Lung (tissue), 12 donors: Measurements from ENCODE around the gene OTUB2. TPM values are rescaled to one million over a fixed set of nuclear protein-coding genes. Genes with fewer than 3 reads are reported as not detected.

Source experiments
- ATAC-seq: fragments of 200-7000 bp; cut with Tn5 transposase; one replicate; pipeline ENCODE4 v1.9.1; 2020; ENCODE audit warnings: moderate number of reproducible peaks; ENCODE audit not compliant: insufficient read depth, low FRiP score
- DNase-seq, 3 donors: peaks; one replicate each; pipeline ENCODE4 v3.0.0-alpha.2; 2013 to 2017
- H3K27ac ChIP-seq, 2 donors: one replicate each; pipeline ENCODE4 v1.5.1; 2013; ENCODE audit warnings: mild to moderate bottlenecking in 2 of 2, moderate library complexity in 2 of 2, control low read depth in 1 of 2, inconsistent platforms in 1 of 2, low read depth in 1 of 2, low read length in 1 of 2
- H3K27me3 ChIP-seq, 3 donors: one replicate each; pipeline ENCODE4 v1.5.1; 2013; ENCODE audit warnings: low read length in 2 of 3; ENCODE audit not compliant: control insufficient read depth in 3 of 3, insufficient read depth in 3 of 3
- H3K36me3 ChIP-seq, 4 donors: one replicate each; pipeline ENCODE4 v1.5.1; 2013; ENCODE audit warnings: low read length in 4 of 4, mild to moderate bottlenecking in 1 of 4, moderate library complexity in 1 of 4; ENCODE audit not compliant: control insufficient read depth in 4 of 4, insufficient read depth in 4 of 4
- H3K4me1 ChIP-seq, 5 donors: one replicate each; pipeline ENCODE4 v1.5.1; 2013; ENCODE audit warnings: low read length in 5 of 5, mild to moderate bottlenecking in 2 of 5, moderate library complexity in 1 of 5; ENCODE audit not compliant: control insufficient read depth in 5 of 5, insufficient read depth in 5 of 5
- H3K4me3 ChIP-seq: one replicate; pipeline ENCODE4 v1.5.1; 2013; ENCODE audit warnings: mild to moderate bottlenecking, control low read depth, moderate library complexity
- H3K9ac ChIP-seq, 2 donors: one replicate each; pipeline ENCODE4 v1.5.1; 2013; ENCODE audit warnings: low read length in 2 of 2, control low read depth in 1 of 2; ENCODE audit not compliant: insufficient read depth in 1 of 2
- H3K9me3 ChIP-seq, 4 donors: one replicate each; pipeline ENCODE4 v1.5.1; 2013; ENCODE audit warnings: low read length in 3 of 4, mild to moderate bottlenecking in 1 of 4, moderate library complexity in 1 of 4; ENCODE audit not compliant: control insufficient read depth in 4 of 4, insufficient read depth in 3 of 4
- CTCF ChIP-seq: IDR thresholded peaks from 2 replicates; pipeline ENCODE4 v1.5.1; 2012; ENCODE audit warnings: mild to moderate bottlenecking; ENCODE audit errors: control extremely low read depth, extremely low read depth
- WGBS, 2 donors: extraction: QIAGEN DNeasy Blood & Tissue Kit; methylation state at CpG; one replicate each; pipeline ENCODE4 v1.1.7; 2013; 5-methylcytosine and 5-hydroxymethylcytosine counted together
- polyA plus RNA-seq, 2 donors: library from polyadenylated mRNA; stranded (reverse); fragments of 200-250 nt; gene quantifications; one replicate each; pipeline ENCODE4 v1.2.1, GENCODE V29; 2013
- total RNA-seq, 2 donors: library from RNA; depleted of rRNA in 1 of 2; stranded (reverse); fragments of >200 nt in 1 of 2; gene quantifications; one replicate each; pipeline ENCODE4 v1.2.1, GENCODE V29; 2014 to 2021
- donor health status: control.
- donor health status: control.
- donor health status: Bipolar disorder and iron deficiency.
- donor health status: healthy.
- donor health status: DM: yes; HTN: yes; CAD: no.

OTUB2 gene
- total and polyA plus RNA-seq, 4 donors, result 0.31 to 2.2 (median 1.6) TPM

GRCh38 chr14:94016446-94016976 is 9.6 kb upstream of the OTUB2 start:
- TF ChIP-seq CTCF, result no peak
- no peak overlapping the region for H3K9ac ChIP-seq
- 83 to 91% methylated on average over 8 of the region's 8 CpGs for WGBS, 2 donors
- H3K27ac ChIP-seq, result no peak overlapping the region
- H3K4me3 ChIP-seq, result no peak overlapping the region
- no peaks in the 10 kb centered on the region for H3K36me3 ChIP-seq
- DNase-seq (no peak), ATAC-seq (no peak)
- peaks cover 0 to 3% (median 0%) of the 10 kb centered on the region in 3 donors for H3K27me3 ChIP-seq
- H3K4me1 ChIP-seq, result no peaks in the 10 kb centered on the region
- H3K9me3 ChIP-seq, result no peaks in the 10 kb centered on the region

- TF ChIP-seq CTCF, result no peak
- WGBS, 2 donors, result 79 to 83% methylated on average over 8 of the region's 8 CpGs
- H3K9me3 ChIP-seq, result no peaks in the 10 kb centered on the region
- H3K27ac ChIP-seq, result no peak overlapping the region
- no peak for DNase-seq
- no peak for ATAC-seq
- no peaks in the 10 kb centered on the region for H3K36me3 ChIP-seq
- no peaks in the 10 kb centered on the region for H3K4me1 ChIP-seq
- no peak overlapping the region for H3K9ac ChIP-seq
- H3K4me3 ChIP-seq, result no peak overlapping the region
- peaks cover 0 to 3% (median 0%) of the 10 kb centered on the region in 3 donors for H3K27me3 ChIP-seq
These were observed 7.8 kb upstream of the OTUB2 start for GRCh38 chr14:94018308-94018707.

- no peak overlapping the region for H3K4me3 ChIP-seq
- no peaks in the 10 kb centered on the region for H3K9me3 ChIP-seq
- ATAC-seq (no peak), DNase-seq (peak in 1 of 3 donors; percentile 23)
- no peak for TF ChIP-seq CTCF
- no peaks in the 10 kb centered on the region for H3K36me3 ChIP-seq
- 71 to 79% methylated on average over 6 of the region's 6 CpGs for WGBS, 2 donors
- no peak overlapping the region for H3K27ac ChIP-seq
- peaks cover 0 to 3% (median 0%) of the 10 kb centered on the region in 3 donors for H3K27me3 ChIP-seq
- H3K4me1 ChIP-seq, result no peaks in the 10 kb centered on the region
- no peak overlapping the region for H3K9ac ChIP-seq
These were observed 6.8 kb upstream of the OTUB2 start for GRCh38 chr14:94019329-94019728.

- ATAC-seq (no peak), DNase-seq (no peak)
- H3K27ac ChIP-seq, result no peak overlapping the region
- no peaks in the 10 kb centered on the region for H3K4me1 ChIP-seq
- no peak for TF ChIP-seq CTCF
- no peaks in the 10 kb centered on the region for H3K9me3 ChIP-seq
- no peaks in the 10 kb centered on the region for H3K36me3 ChIP-seq
- 83 to 86% methylated on average over 4 of the region's 4 CpGs for WGBS, 2 donors
- H3K9ac ChIP-seq, result no peak overlapping the region
- H3K4me3 ChIP-seq, result no peak overlapping the region
- H3K27me3 ChIP-seq, result no peaks in the 10 kb centered on the region
These were observed 5.9 kb upstream of the OTUB2 start for GRCh38 chr14:94020267-94020666.
